SK-N-SH treated with all-trans-retinoic acid at 6 μM for 48 hours (cell line): Measurements from ENCODE around the gene AIF1L.

Experiments used
- CSRNP3 ChIP-seq: fragments of 250-450 bp; sonication (Bioruptor Pico); IDR thresholded peaks from 2 replicates; pipeline ENCODE4 v1.5.1; 2021; ENCODE audit warnings: mild to moderate bottlenecking, moderate library complexity
- OSR1 ChIP-seq: fragments of 250-450 bp; sonication (Bioruptor Pico); IDR thresholded peaks from 2 replicates; pipeline ENCODE4 v1.8.0; 2022; ENCODE audit warnings: moderate library complexity, mild to moderate bottlenecking, inconsistent platforms

- no peak for TF ChIP-seq CSRNP3 (CRISPR knock-in tag)
- no peak for TF ChIP-seq OSR1
These were observed 42.4 kb upstream of the AIF1L start for GRCh38 chr9:131053896-131054295.
